K562 (cell line): ENCODE results near the gene OSBPL3. TPM values are rescaled to one million over a fixed set of nuclear protein-coding genes. Genes with fewer than 3 reads are reported as not detected.

Experiments
- DNMT1 ChIP-seq: fragments of 450-650 bp; IDR thresholded peaks from 2 replicates; pipeline ENCODE4 v1.6.1; 2016; ENCODE audit warnings: antibody characterized with exemption, mild to moderate bottlenecking
- ELF2 ChIP-seq: fragments of 250-450 bp; sonication (Bioruptor Pico); IDR thresholded peaks from 2 replicates; pipeline ENCODE4 v1.5.0; 2021; ENCODE audit warnings: mild to moderate bottlenecking
- HDAC3 ChIP-seq: fragments of 450-650 bp; IDR thresholded peaks from 2 replicates; pipeline ENCODE4 v1.6.1; 2018; ENCODE audit warnings: borderline replicate concordance, mild to moderate bottlenecking, moderate library complexity; ENCODE audit not compliant: partially characterized antibody
- HMGN3 ChIP-seq: IDR thresholded peaks from 2 replicates; pipeline ENCODE4 v1.6.1; 2011; ENCODE audit warnings: borderline replicate concordance, low read depth, mild to moderate bottlenecking, mixed read lengths, low read length; ENCODE audit not compliant: insufficient read length; ENCODE audit errors: extremely low read depth
- SNRNP70 ChIP-seq: fragments of 200-400 bp; formaldehyde crosslinking; optimal IDR thresholded peaks from 2 replicates; pipeline ENCODE3; 2017; ENCODE audit warnings: low read depth, low read length
- SRF ChIP-seq, 2 experiments: fragments of 250-450, 450-650 bp in 1 of 2; sonication (Bioruptor Pico) in 1 of 2; sonication (generic) in 1 of 2; formaldehyde crosslinking; IDR thresholded peaks; 2 replicates each; pipeline versions ENCODE4 v1.5.0 to v1.5.1; 2020 to 2022; ENCODE audit warnings: mild to moderate bottlenecking in 1 of 2, missing genetic modification reagents in 1 of 2
- SRSF7 ChIP-seq: fragments of 200-400 bp; formaldehyde crosslinking; optimal IDR thresholded peaks from 2 replicates; pipeline ENCODE3; 2017; ENCODE audit warnings: mild to moderate bottlenecking, low read depth, low read length
- ZNF282 ChIP-seq: sonication (generic); formaldehyde crosslinking; IDR thresholded peaks from 2 replicates; pipeline ENCODE4 v1.8.1; 2023; ENCODE audit warnings: missing genetic modification reagents
- polyA plus RNA-seq, 8 experiments: library from polyadenylated mRNA; depleted of rRNA in 4 of 8; stranded (reverse) in 5 of 8; unstranded in 3 of 8; fragments of >200 nt; fragmentation: Nextera tagmentation in 2 of 8; fragmentation: Illumina TruSeq in 1 of 8; extraction: Ambion mirVana in 2 of 8; extraction: Trizol in 1 of 8; gene quantifications; 2 replicates each; pipeline versions ENCODE4 v1.2.1 to v1.2.3, GENCODE V29; 2011 to 2014; ENCODE audit warnings: inconsistent platforms in 1 of 8, missing spikeins in 1 of 8
- total RNA-seq, 7 experiments: library from RNA; depleted of rRNA in 6 of 7; stranded (reverse); fragments of >200 nt in 6 of 7; fragmentation: Illumina TruSeq in 2 of 7; extraction: Trizol in 2 of 7; gene quantifications; 2 replicates each; pipeline versions ENCODE4 v1.2.1 to v1.2.3, GENCODE V29; 2011 to 2021; ENCODE audit warnings: low replicate concordance in 1 of 7
- TF ChIP-seq, protein P1 (sequence below): fragments of 450-650 bp; IDR thresholded peaks from 2 replicates; pipeline ENCODE4 v1.6.1; 2016; ENCODE audit warnings: mild to moderate bottlenecking
- TF ChIP-seq, protein P2 (sequence below): sonication (generic); formaldehyde crosslinking; IDR thresholded peaks from 2 replicates; pipeline ENCODE4 v1.9.0; 2022; ENCODE audit warnings: mild to moderate bottlenecking, missing genetic modification reagents
- TF ChIP-seq, protein P3 (sequence below): sonication (generic); formaldehyde crosslinking; IDR thresholded peaks from 2 replicates; pipeline ENCODE4 v1.8.0; 2022; ENCODE audit warnings: mild to moderate bottlenecking, missing genetic modification reagents

The OSBPL3 gene
- total and polyA plus RNA-seq, 9 of the 15 experiments (the other 6 are each of a cell fraction or from before 2014, with no cell fraction given) = 4.8 to 37.2 (median 26.5) TPM

DNA sequence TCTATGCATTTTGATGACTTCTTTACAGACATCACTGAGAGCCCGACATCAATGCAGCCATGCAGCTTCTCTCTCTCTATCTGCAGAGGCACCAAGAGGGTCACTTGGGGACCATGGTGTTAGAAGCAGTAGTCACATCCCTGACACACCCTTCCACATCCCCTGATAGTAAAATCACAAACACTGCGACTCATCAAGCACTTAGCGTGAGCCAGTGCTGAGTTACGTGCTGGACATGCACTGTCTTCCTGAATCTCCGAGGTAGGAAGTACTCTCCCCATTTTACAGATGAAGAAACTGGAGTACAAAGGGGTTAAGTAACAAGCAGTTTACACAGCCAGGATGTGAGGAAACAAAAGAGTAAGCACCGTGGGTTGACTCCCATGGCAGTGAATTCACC is 109.2 kb downstream of the OSBPL3 start (continued):
- TF ChIP-seq SRSF7 (no peak), ZNF282 (CRISPR knock-in tag) (no peak), HDAC3 (no peak), DNMT1 (no peak), SNRNP70 (no peak), SRF (CRISPR knock-in tag; IDR thresholded peaks at IDR 0.05) (no peak), HMGN3 (no peak), ELF2 (CRISPR knock-in tag) (no peak)
- TF ChIP-seq, protein P1, sequence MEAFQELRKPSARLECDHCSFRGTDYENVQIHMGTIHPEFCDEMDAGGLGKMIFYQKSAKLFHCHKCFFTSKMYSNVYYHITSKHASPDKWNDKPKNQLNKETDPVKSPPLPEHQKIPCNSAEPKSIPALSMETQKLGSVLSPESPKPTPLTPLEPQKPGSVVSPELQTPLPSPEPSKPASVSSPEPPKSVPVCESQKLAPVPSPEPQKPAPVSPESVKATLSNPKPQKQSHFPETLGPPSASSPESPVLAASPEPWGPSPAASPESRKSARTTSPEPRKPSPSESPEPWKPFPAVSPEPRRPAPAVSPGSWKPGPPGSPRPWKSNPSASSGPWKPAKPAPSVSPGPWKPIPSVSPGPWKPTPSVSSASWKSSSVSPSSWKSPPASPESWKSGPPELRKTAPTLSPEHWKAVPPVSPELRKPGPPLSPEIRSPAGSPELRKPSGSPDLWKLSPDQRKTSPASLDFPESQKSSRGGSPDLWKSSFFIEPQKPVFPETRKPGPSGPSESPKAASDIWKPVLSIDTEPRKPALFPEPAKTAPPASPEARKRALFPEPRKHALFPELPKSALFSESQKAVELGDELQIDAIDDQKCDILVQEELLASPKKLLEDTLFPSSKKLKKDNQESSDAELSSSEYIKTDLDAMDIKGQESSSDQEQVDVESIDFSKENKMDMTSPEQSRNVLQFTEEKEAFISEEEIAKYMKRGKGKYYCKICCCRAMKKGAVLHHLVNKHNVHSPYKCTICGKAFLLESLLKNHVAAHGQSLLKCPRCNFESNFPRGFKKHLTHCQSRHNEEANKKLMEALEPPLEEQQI = no peak
- TF ChIP-seq, protein P2, sequence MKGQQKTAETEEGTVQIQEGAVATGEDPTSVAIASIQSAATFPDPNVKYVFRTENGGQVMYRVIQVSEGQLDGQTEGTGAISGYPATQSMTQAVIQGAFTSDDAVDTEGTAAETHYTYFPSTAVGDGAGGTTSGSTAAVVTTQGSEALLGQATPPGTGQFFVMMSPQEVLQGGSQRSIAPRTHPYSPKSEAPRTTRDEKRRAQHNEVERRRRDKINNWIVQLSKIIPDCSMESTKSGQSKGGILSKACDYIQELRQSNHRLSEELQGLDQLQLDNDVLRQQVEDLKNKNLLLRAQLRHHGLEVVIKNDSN = no peak
- TF ChIP-seq, protein P3, sequence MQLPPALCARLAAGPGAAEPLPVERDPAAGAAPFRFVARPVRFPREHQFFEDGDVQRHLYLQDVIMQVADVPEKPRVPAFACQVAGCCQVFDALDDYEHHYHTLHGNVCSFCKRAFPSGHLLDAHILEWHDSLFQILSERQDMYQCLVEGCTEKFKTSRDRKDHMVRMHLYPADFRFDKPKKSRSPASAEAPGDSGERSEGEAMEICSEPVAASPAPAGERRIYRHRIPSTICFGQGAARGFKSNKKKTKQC (CRISPR knock-in tag) = no peak
